HFFc6 (cell line): ENCODE data around the gene RAD51. TPM values are rescaled to one million over a fixed set of nuclear protein-coding genes. Genes with fewer than 3 reads are reported as not detected.
A peak's percentile ranks its signal among the peaks of the same experiment; 100 is the strongest.

ENCODE experiments used
- DNase-seq: peaks from one replicate; pipeline ENCODE4 v3.0.0-alpha.2; 2018
- H3K27ac Mint-ChIP-seq: 2 replicates; pipeline ENCODE4 v1.8.0; 2020; ENCODE audit warnings: mild to moderate bottlenecking, mixed read lengths
- H3K27me3 Mint-ChIP-seq: 2 replicates; pipeline ENCODE4 v1.8.0; 2021; ENCODE audit warnings: mild to moderate bottlenecking, moderate library complexity, mixed read lengths; ENCODE audit not compliant: insufficient read depth
- H3K36me3 Mint-ChIP-seq: 2 replicates; pipeline ENCODE4 v1.8.0; 2021; ENCODE audit warnings: low read depth, mixed read lengths
- H3K4me1 Mint-ChIP-seq: 2 replicates; pipeline ENCODE4 v1.8.0; 2020; ENCODE audit warnings: low read depth, mixed read lengths
- H3K4me3 Mint-ChIP-seq: 2 replicates; pipeline ENCODE4 v1.8.0; 2020; ENCODE audit warnings: mild to moderate bottlenecking, moderate library complexity, mixed read lengths
- H3K9me3 Mint-ChIP-seq: 2 replicates; pipeline ENCODE4 v1.8.0; 2020; ENCODE audit warnings: mild to moderate bottlenecking, mixed read lengths
- total RNA-seq, 6 experiments: library from RNA; stranded (reverse); fragmentation: NEBNext Ultra II Directional; extraction: Animal tissue kit (Norgen Biotek cat#: 25700); gene quantifications; 2 replicates in 1 of 6; 3 replicates in 5 of 6; pipeline ENCODE4 v1.2.3, GENCODE V29; 2021
- TF ChIP-seq, protein P1 (sequence below): fragments of 200-600 bp; sonication (generic); IDR thresholded peaks from 2 replicates; pipeline ENCODE4 v1.5.0; 2021; ENCODE audit warnings: antibody characterized with exemption, mild to moderate bottlenecking

The RAD51 gene
- total RNA-seq, 6 experiments from 2014 or later = 8.2 to 15.9 (median 12.1) TPM

DNA sequence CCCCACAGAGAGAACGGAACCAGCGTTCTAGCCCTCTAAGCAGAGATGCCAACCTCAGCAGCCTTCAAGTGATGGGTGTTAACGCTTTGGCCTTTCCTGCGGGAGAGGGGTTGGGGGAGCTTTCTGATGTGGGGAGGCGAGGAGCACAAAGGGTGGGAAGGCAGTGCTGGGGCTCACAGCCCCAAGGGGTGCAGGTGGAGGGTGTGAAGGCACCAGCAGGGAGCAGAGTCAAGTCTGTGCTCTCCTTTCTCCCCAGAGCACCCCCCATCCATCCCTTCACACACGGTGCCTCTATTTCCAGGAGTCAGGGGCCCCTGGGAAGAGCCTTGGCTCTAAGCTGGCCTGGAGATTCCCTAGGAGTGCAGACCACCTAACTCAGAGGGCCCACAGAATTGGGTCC is 78.9 kb downstream of the RAD51 start:
- no peak for DNase-seq
- Mint-ChIP-seq H3K4me1 (peaks cover 19% of the 10 kb centered on the region), H3K36me3 (peaks cover 13% of the 10 kb centered on the region), H3K27ac (no peak overlapping the region), H3K9me3 (no peaks in the 10 kb centered on the region), H3K4me3 (no peak overlapping the region), H3K27me3 (peaks cover 4% of the 10 kb centered on the region)
- TF ChIP-seq, protein P1, sequence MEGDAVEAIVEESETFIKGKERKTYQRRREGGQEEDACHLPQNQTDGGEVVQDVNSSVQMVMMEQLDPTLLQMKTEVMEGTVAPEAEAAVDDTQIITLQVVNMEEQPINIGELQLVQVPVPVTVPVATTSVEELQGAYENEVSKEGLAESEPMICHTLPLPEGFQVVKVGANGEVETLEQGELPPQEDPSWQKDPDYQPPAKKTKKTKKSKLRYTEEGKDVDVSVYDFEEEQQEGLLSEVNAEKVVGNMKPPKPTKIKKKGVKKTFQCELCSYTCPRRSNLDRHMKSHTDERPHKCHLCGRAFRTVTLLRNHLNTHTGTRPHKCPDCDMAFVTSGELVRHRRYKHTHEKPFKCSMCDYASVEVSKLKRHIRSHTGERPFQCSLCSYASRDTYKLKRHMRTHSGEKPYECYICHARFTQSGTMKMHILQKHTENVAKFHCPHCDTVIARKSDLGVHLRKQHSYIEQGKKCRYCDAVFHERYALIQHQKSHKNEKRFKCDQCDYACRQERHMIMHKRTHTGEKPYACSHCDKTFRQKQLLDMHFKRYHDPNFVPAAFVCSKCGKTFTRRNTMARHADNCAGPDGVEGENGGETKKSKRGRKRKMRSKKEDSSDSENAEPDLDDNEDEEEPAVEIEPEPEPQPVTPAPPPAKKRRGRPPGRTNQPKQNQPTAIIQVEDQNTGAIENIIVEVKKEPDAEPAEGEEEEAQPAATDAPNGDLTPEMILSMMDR = no peak

DNA sequence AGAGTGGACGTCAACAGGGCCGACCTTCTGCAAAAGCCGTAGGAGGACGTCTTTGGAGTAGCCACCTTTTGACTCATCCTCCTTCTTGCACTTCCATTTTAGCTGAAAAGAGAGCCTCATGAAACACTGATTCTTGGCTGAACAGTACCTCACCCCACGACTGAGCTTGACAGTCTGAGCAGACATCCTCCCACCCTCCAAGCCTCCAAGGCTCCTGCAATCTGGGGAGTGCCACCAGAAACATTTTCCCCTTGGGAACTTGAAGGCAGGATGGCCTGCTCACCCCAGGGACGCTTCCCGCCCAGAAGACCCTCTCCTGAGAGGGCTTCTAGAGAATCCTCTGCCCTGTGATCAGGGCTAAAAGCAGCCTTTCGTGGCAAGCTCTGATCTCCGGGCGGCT is 80.0 kb downstream of the RAD51 start:
- Mint-ChIP-seq H3K9me3 (no peaks in the 10 kb centered on the region), H3K36me3 (peaks cover 19% of the 10 kb centered on the region), H3K27ac (no peak overlapping the region), H3K4me3 (no peak overlapping the region), H3K27me3 (peaks cover 2% of the 10 kb centered on the region; the same call in 1 of the 2 replicates), H3K4me1 (peaks cover 11% of the 10 kb centered on the region)
- TF ChIP-seq, protein P1 = no peak
- DNase-seq = no peak

DNA sequence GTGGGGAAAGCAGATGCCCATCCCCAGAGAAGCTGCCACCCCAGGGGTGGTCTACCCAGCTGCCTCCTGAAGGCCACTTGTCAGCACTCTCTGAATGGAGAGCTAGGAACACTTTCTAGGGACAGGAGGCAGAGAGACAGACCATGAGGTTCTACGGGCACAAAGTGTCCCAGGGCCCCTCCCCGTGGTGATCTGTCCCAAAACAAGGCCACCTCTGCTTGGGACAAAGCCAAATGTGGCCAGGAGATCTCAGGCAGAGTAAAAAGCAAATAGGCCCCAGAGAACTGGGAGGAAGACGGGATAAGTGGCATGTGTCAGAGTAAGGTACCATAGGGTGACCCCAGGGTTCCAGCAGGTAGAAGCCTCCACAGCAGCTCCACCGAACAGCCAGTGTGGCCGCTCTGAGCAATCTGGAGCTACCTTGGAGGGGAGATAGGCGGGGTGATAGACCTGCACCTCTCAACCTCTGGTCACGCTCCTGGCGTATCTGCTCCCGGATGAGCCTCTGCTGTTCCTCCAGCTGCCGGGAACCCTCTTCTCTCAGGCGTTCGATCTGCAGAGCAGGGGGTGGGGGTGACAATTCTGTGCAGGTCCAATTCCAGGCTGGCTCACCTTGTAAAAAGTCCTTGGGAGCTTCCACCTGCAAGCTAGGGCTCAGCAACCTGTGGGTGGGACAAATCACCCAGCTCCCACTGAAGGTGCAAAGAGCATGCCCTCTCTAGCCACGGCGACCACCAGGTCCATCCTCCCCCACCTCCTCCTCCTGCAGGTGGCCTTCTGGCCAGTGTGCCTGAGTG is 81.0 kb downstream of the RAD51 start:
- Mint-ChIP-seq H3K4me3 (no peak overlapping the region), H3K36me3 (peaks cover 19% of the 10 kb centered on the region), H3K4me1 (peaks cover 9% of the 10 kb centered on the region), H3K27ac (no peak overlapping the region), H3K9me3 (no peaks in the 10 kb centered on the region), H3K27me3 (peaks cover 2% of the 10 kb centered on the region; the same call in 1 of the 2 replicates)
- no peak for DNase-seq
- TF ChIP-seq, protein P1 = no peak

DNA sequence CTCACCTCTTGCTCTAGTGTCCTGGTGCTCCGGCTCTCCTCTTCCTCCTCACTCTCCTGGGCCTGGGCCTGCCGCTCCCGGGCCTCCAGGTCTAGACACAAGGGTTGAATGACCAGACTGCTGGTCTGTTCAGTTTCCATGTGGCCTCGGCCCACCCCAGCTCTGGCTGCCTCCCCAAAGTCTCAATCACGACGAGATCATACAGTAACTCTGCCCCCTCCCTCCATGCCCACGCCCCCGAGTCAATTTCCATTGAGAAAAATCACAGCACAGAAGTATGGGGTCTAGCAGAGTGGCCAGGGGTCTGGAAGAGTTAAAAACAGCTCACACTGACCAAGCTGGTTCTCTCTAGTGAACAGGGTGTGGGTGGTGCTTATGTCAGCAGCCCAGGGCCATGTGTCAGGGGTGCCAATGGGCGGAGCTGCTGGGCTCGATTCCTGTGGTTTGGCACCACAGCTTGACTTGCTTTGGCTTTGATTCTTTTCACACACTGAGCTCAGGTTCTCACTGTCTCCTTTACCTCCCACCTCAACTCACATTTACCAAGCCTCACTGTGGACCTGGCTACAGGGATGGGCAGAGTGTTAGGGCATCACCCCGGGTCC is 81.7 kb downstream of the RAD51 start:
- DNase-seq = peak; percentile 46
- Mint-ChIP-seq H3K4me3 (no peak overlapping the region), H3K27me3 (peaks cover 2% of the 10 kb centered on the region; the same call in 1 of the 2 replicates), H3K9me3 (no peaks in the 10 kb centered on the region), H3K4me1 (peaks cover 9% of the 10 kb centered on the region), H3K36me3 (peaks cover 19% of the 10 kb centered on the region), H3K27ac (peak overlapping the region; percentile 82)
- TF ChIP-seq, protein P1 = no peak

Other genes with a start within 250 kb of the RAD51 start
- 10 to 100 TPM; 26.3 to 32.5 (median 28.4) TPM for gene CHST14, start 224.2 kb upstream of the RAD51 start, total RNA-seq
- gene CCDC32, start 130.1 kb upstream of the RAD51 start, total RNA-seq = 10 to 100 TPM; 17.6 to 21.4 (median 20.5) TPM
- gene RPUSD2, start 125.9 kb upstream of the RAD51 start, total RNA-seq = 10 to 100 TPM; 10.3 to 13.7 (median 11.9) TPM
- gene KNL1, start 100.9 kb upstream of the RAD51 start, total RNA-seq = 10 to 100 TPM in 5 of 6 experiments, 1 to 10 TPM in 1; 8.9 to 26.8 (median 20.0) TPM
- 10 to 100 TPM; 32.6 to 43.2 (median 35.6) TPM for gene RMDN3, start 60.1 kb downstream of the RAD51 start, total RNA-seq
- gene GCHFR, start 68.9 kb downstream of the RAD51 start, total RNA-seq = 1 to 10 TPM; 1.6 to 3.1 (median 2.7) TPM
- under 1 TPM in 2 of 6 experiments, not detected in 4; 0.14 to 0.20 TPM for gene C15orf62, start 74.8 kb downstream of the RAD51 start, total RNA-seq
- gene ZFYVE19, start 111.9 kb downstream of the RAD51 start, total RNA-seq = 10 to 100 TPM; 10.7 to 13.5 (median 12.1) TPM
- 10 to 100 TPM; 25.9 to 39.9 (median 29.6) TPM for gene DNAJC17, start 112.3 kb downstream of the RAD51 start, total RNA-seq
- gene PPP1R14D, start 133.5 kb downstream of the RAD51 start, total RNA-seq = not detected
- under 1 TPM in 5 of 6 experiments, not detected in 1; 0.14 to 0.51 (median 0.26) TPM for gene SPINT1, start 148.9 kb downstream of the RAD51 start, total RNA-seq
- gene RHOV, start 179.1 kb downstream of the RAD51 start, total RNA-seq = under 1 TPM in 5 of 6 experiments, not detected in 1; 0.14 to 0.41 (median 0.31) TPM
- 10 to 100 TPM; 27.7 to 33.1 (median 31.2) TPM for gene VPS18, start 199.3 kb downstream of the RAD51 start, total RNA-seq
- under 1 TPM in 2 of 6 experiments, not detected in 4; 0.05 to 0.11 TPM for gene DLL4, start 234.2 kb downstream of the RAD51 start, total RNA-seq